Measurements from ENCODE around the gene UQCC5.

DNA sequence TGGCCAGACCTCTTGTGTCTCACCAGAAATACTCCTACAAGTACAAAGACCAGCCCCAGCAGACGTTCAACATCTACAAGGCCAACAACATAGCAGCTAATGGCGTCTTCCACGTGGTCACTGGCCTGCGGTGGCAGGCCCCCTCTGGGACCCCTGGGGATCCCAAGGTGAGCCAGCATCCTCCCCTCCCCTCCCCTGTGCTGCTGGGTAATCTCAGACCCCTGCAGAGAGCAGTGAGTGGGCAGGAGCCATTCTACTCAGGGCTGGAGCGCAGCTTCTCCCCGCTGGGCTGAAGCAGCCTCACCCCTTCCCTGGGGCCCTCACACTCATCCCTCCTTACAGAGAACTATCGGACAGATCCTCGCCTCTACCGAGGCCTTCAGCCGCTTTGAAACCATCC is 31.4 kb upstream of the UQCC5 start:
- TF ChIP-seq, protein P1, sequence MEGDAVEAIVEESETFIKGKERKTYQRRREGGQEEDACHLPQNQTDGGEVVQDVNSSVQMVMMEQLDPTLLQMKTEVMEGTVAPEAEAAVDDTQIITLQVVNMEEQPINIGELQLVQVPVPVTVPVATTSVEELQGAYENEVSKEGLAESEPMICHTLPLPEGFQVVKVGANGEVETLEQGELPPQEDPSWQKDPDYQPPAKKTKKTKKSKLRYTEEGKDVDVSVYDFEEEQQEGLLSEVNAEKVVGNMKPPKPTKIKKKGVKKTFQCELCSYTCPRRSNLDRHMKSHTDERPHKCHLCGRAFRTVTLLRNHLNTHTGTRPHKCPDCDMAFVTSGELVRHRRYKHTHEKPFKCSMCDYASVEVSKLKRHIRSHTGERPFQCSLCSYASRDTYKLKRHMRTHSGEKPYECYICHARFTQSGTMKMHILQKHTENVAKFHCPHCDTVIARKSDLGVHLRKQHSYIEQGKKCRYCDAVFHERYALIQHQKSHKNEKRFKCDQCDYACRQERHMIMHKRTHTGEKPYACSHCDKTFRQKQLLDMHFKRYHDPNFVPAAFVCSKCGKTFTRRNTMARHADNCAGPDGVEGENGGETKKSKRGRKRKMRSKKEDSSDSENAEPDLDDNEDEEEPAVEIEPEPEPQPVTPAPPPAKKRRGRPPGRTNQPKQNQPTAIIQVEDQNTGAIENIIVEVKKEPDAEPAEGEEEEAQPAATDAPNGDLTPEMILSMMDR (IDR thresholded peaks at IDR 0.05): no peak
- no peak for TF ChIP-seq POLR2A (IDR thresholded peaks at IDR 0.05)

Measured in testis (tissue), 2 donors.